Fibroblast of lung (primary cell): ENCODE measurements around the gene FGF16. TPM values are rescaled to one million over a fixed set of nuclear protein-coding genes. Genes with fewer than 3 reads are reported as not detected.

Source experiments
- DNase-seq, 2 donors: peaks; one replicate each; pipeline versions ENCODE4 v3.0.0 to v3.0.0-alpha.2; 2010; ENCODE audit warnings: low read depth in 2 of 2
- H2AFZ ChIP-seq: 2 replicates; pipeline ENCODE4 v1.5.1; 2012; ENCODE audit warnings: low read length, control low read depth, inconsistent platforms
- H3K27ac ChIP-seq: 2 replicates; pipeline ENCODE4 v1.5.1; 2011; ENCODE audit warnings: low read length, control low read depth; ENCODE audit not compliant: insufficient read depth
- H3K27me3 ChIP-seq: 2 replicates; pipeline ENCODE4 v1.5.1; 2011; ENCODE audit warnings: mild to moderate bottlenecking, low read length; ENCODE audit not compliant: control insufficient read depth, insufficient read depth
- H3K36me3 ChIP-seq: 2 replicates; pipeline ENCODE4 v1.5.1; 2011; ENCODE audit warnings: low read length; ENCODE audit not compliant: control insufficient read depth, insufficient read depth
- H3K4me1 ChIP-seq: 2 replicates; pipeline ENCODE4 v1.5.1; 2011; ENCODE audit warnings: low read length; ENCODE audit not compliant: control insufficient read depth, insufficient read depth; ENCODE audit errors: extremely low read depth
- H3K4me2 ChIP-seq: 2 replicates; pipeline ENCODE4 v1.5.1; 2011; ENCODE audit warnings: low read length, control low read depth; ENCODE audit not compliant: insufficient read depth; ENCODE audit errors: extremely low read depth
- H3K4me3 ChIP-seq, 4 experiments: fragments of 200-600 bp in 1 of 4; sonication (generic) in 1 of 4; replicated peaks in 1 of 4; 2 replicates each; pipeline ENCODE4 v1.5.1; 2011 to 2016; ENCODE audit warnings: low read length in 4 of 4, low read depth in 3 of 4, mild to moderate bottlenecking in 3 of 4, control low read depth in 2 of 4, inconsistent platforms in 1 of 4, mixed read lengths in 1 of 4; ENCODE audit not compliant: insufficient read depth in 1 of 4; ENCODE audit errors: control extremely low read depth in 1 of 4
- H3K79me2 ChIP-seq: 2 replicates; pipeline ENCODE4 v1.5.1; 2012; ENCODE audit warnings: mild to moderate bottlenecking, low read length, inconsistent platforms; ENCODE audit not compliant: control insufficient read depth, insufficient read depth
- H3K9ac ChIP-seq: 2 replicates; pipeline ENCODE4 v1.5.1; 2011; ENCODE audit warnings: mild to moderate bottlenecking, low read length, control low read depth; ENCODE audit not compliant: insufficient read depth
- H3K9me3 ChIP-seq: 2 replicates; pipeline ENCODE4 v1.5.1; 2012; ENCODE audit warnings: low read depth, low read length; ENCODE audit not compliant: control insufficient read depth, insufficient read depth
- H4K20me1 ChIP-seq: 2 replicates; pipeline ENCODE4 v1.5.1; 2011; ENCODE audit warnings: low read length; ENCODE audit not compliant: control insufficient read depth, insufficient read depth; ENCODE audit errors: extremely low read depth
- EZH2 ChIP-seq: IDR thresholded peaks from 2 replicates; pipeline ENCODE4 v1.5.1; 2012; ENCODE audit warnings: low read length, control low read depth, mild to moderate bottlenecking; ENCODE audit errors: missing control alignments
- polyA plus RNA-seq, 2 donors: library from polyadenylated mRNA; depleted of rRNA in 1 of 2; stranded (reverse) in 1 of 2; unstranded in 1 of 2; fragments of >200 nt; gene quantifications; 2 replicates each; pipeline ENCODE4 v1.2.1, GENCODE V29; 2011 to 2012; ENCODE audit warnings: missing spikeins in 1 of 2
- total RNA-seq: library from RNA; depleted of rRNA; stranded (reverse); fragments of >200 nt; gene quantifications from 2 replicates; pipeline ENCODE4 v1.2.1, GENCODE V29; 2014
- TF ChIP-seq, protein P1 (sequence below), 2 donors: IDR thresholded peaks in 1 of 2; conservative IDR thresholded peaks in 1 of 2; 1 replicate in 1 of 2; 2 replicates in 1 of 2; pipeline ENCODE4 v1.5.1; 2011 to 2012; ENCODE audit warnings: low read length in 2 of 2, control low read depth in 1 of 2, inconsistent platforms in 1 of 2, low read depth in 1 of 2, mild to moderate bottlenecking in 1 of 2

Gene FGF16
- total and polyA plus RNA-seq, 2 donors (not counting 1 experiment from before 2014, with no cell fraction given): not detected

DNA sequence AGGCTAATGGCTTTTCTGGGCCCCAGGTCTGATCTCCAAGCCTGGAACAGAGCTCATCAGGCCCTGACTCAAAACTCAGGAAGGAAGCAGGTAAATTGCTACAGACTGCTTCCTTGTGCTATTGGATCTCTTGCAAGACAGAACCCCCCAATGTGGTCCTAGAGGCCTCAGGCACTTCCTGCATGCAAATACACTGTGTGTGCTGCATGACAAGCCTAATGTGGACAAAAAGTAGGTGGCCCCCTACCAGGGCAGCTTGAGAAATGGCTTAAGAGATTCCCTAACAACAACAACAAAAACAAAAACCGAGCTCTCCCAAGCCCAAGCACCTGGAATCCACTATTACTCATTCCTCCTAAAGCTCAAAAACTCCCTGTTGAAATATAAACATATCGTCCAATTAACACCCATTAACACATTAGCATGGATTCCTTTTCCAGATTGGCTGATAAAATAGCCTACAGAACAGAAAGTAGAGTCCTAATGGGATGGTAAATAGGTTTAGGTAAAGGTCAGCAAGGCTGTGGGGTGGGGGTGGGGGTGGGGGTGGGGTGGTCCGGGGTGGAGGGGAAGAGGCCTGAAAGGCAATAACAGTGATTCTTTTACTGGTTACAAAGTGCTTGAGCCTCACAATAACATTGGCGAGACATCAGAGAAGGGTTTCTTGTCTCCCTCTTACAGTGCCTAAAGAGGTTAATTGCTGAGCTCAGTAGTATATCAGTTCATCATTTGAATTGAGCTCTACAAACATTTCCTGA is 24.1 kb upstream of the FGF16 start:
- no peaks in the 10 kb centered on the region for H3K27me3 ChIP-seq

DNA sequence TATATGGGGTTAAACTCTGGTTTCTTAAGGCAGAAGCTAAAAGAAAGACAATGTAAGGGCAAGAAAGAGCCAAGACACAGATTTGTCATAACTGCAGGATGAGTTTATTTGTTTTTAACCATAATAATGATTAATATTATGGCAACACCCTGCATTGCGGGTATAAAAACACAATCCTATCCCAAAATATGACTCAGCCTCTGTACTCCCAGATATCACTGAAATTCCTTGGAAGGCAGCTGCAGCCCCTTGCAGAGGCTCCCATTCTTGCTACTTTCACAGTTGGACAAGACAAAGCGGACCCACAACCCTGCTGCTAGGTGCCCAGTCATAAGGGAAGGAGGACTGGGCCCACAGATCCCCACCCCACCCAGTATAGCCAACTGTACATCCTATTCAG is 20.4 kb upstream of the FGF16 start:
- no peaks in the 10 kb centered on the region for H3K27me3 ChIP-seq
- no peaks in the 10 kb centered on the region for H3K36me3 ChIP-seq
- no peak overlapping the region for H3K27ac ChIP-seq
- no peak overlapping the region for H3K9ac ChIP-seq
- peaks cover 4% of the 10 kb centered on the region for H3K4me1 ChIP-seq
- peak; percentile 55 to 69 for DNase-seq
- H3K4me2 ChIP-seq: no peak overlapping the region
- H3K4me3 ChIP-seq: no peak overlapping the region
- H3K79me2 ChIP-seq: no peaks in the 10 kb centered on the region
- H2AFZ ChIP-seq: no peak overlapping the region
- H4K20me1 ChIP-seq: no peaks in the 10 kb centered on the region
- H3K9me3 ChIP-seq: no peaks in the 10 kb centered on the region
- TF ChIP-seq EZH2: no peak
- TF ChIP-seq, protein P1, sequence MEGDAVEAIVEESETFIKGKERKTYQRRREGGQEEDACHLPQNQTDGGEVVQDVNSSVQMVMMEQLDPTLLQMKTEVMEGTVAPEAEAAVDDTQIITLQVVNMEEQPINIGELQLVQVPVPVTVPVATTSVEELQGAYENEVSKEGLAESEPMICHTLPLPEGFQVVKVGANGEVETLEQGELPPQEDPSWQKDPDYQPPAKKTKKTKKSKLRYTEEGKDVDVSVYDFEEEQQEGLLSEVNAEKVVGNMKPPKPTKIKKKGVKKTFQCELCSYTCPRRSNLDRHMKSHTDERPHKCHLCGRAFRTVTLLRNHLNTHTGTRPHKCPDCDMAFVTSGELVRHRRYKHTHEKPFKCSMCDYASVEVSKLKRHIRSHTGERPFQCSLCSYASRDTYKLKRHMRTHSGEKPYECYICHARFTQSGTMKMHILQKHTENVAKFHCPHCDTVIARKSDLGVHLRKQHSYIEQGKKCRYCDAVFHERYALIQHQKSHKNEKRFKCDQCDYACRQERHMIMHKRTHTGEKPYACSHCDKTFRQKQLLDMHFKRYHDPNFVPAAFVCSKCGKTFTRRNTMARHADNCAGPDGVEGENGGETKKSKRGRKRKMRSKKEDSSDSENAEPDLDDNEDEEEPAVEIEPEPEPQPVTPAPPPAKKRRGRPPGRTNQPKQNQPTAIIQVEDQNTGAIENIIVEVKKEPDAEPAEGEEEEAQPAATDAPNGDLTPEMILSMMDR (conservative IDR thresholded peaks at IDR 0.05 in 1 of 2, IDR thresholded peaks at IDR 0.05 in 1 of 2; ENCODE audit: low read depth in 1 of 2, low read length in 2 of 2): no peak

More for the DNA sequence above, 24.1 kb upstream of the FGF16 start:
- no peak overlapping the region for H3K4me2 ChIP-seq
- H4K20me1 ChIP-seq: no peaks in the 10 kb centered on the region
- H3K4me1 ChIP-seq: no peaks in the 10 kb centered on the region
- H3K27ac ChIP-seq: no peak overlapping the region
- no peak overlapping the region for H3K9ac ChIP-seq
- no peak for DNase-seq
- no peak overlapping the region for H2AFZ ChIP-seq
- no peak for TF ChIP-seq EZH2
- TF ChIP-seq, protein P1 (conservative IDR thresholded peaks at IDR 0.05 in 1 of 2, IDR thresholded peaks at IDR 0.05 in 1 of 2; ENCODE audit: low read depth in 1 of 2, low read length in 2 of 2): no peak
- no peaks in the 10 kb centered on the region for H3K36me3 ChIP-seq
- no peaks in the 10 kb centered on the region for H3K79me2 ChIP-seq
- no peak overlapping the region for H3K4me3 ChIP-seq
- H3K9me3 ChIP-seq: no peaks in the 10 kb centered on the region

DNA sequence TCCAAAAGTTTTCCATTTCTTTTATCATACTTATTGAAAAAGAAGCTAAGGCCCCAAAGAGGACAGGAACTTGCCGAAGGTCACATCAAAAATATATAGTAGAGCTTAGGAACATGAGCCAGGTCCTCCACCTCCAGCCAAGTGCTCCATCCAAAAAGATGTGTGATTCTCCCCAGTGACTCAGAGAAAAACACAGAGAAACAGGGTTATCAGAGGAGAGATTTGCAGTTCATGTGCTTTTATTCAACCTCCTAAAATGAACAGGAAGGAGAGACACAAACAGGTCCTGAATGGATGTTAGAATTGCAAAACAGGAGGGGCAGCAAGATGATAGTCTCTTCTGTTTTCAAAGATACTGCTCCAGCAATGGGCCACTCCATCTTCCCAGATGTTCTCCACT is 19.6 kb upstream of the FGF16 start:
- no peak for TF ChIP-seq EZH2
- TF ChIP-seq, protein P1 (conservative IDR thresholded peaks at IDR 0.05 in 1 of 2, IDR thresholded peaks at IDR 0.05 in 1 of 2; ENCODE audit: low read depth in 1 of 2, low read length in 2 of 2): no peak
- no peak overlapping the region for H3K27ac ChIP-seq
- H3K9me3 ChIP-seq: no peaks in the 10 kb centered on the region
- no peaks in the 10 kb centered on the region for H3K36me3 ChIP-seq
- no peak for DNase-seq
- no peaks in the 10 kb centered on the region for H4K20me1 ChIP-seq
- H3K9ac ChIP-seq: no peak overlapping the region
- no peaks in the 10 kb centered on the region for H3K27me3 ChIP-seq
- peaks cover 4% of the 10 kb centered on the region for H3K4me1 ChIP-seq
- H2AFZ ChIP-seq: no peak overlapping the region
- H3K79me2 ChIP-seq: no peaks in the 10 kb centered on the region
- H3K4me2 ChIP-seq: no peak overlapping the region
- no peak overlapping the region for H3K4me3 ChIP-seq
